GM12878 (cell line): ENCODE measurements around the gene NPTX1. TPM values are rescaled to one million over a fixed set of nuclear protein-coding genes. Genes with fewer than 3 reads are reported as not detected.
A peak's percentile ranks its signal among the peaks of the same experiment; 100 is the strongest.

Source experiments
- ATAC-seq: fragments of 200-7000 bp; cut with Tn5 transposase; 3 replicates; pipeline ENCODE4 v1.9.1; 2020; ENCODE audit warnings: mild to moderate bottlenecking, moderate library complexity
- BruUV-seq: library from RNA; stranded (reverse); fragments of 400-500 nt; replicated peaks from 2 replicates; lab custom pipeline; 2021; lab: Mats Ljungman, UMichigan
- CTCF ChIA-PET: fragments of 300-600 bp; sonication (Branson Sonifier 250); formaldehyde crosslinking; extraction: SDS; loops from one replicate; lab custom pipeline; 2021; ENCODE audit warnings: inconsistent platforms; lab: Yijun Ruan, JAX
- POLR2A ChIA-PET: fragments of 350-600 bp; formaldehyde crosslinking; extraction: SDS; loops from one replicate; lab custom pipeline; 2021; ENCODE audit warnings: inconsistent platforms; lab: Charles Lee
- RAD21 ChIA-PET: fragments of 300-600 bp; sonication (Branson Sonifier 250); formaldehyde crosslinking; loops from one replicate; lab custom pipeline; 2023; ENCODE audit warnings: antibody characterized with exemption; ENCODE audit not compliant: unreplicated experiment; lab: Charles Lee
- SMC1A ChIA-PET: fragments of 300-600 bp; sonication (Branson Sonifier 250); formaldehyde crosslinking; loops from one replicate; lab custom pipeline; 2023; ENCODE audit not compliant: unreplicated experiment, uncharacterized antibody; lab: Charles Lee
- DNase-seq: peaks from one replicate; pipeline ENCODE4 v3.0.0-alpha.2; 2011; ENCODE audit warnings: low read depth, low spot score
- FAIRE-seq: peaks from 3 replicates; lab custom pipeline; 2011; peaks lifted over from hg19 to GRCh38; lab: Jason Lieb, UNC
- H2AFZ ChIP-seq: 2 replicates; pipeline ENCODE4 v1.6.0; 2011; ENCODE audit warnings: low read depth, low read length, control low read depth; ENCODE audit not compliant: control insufficient read depth
- H3K27ac ChIP-seq: 2 replicates; pipeline ENCODE4 v1.5.1; 2011; ENCODE audit warnings: control low read depth; ENCODE audit not compliant: control insufficient read depth, insufficient read depth
- H3K27me3 ChIP-seq, 2 experiments: replicated peaks in 1 of 2; 2 replicates each; pipeline versions ENCODE4 v1.6.0 to v1.6.1; 2011; ENCODE audit warnings: low read length in 1 of 2; ENCODE audit not compliant: control insufficient read depth in 2 of 2, insufficient read depth in 2 of 2
- H3K36me3 ChIP-seq, 2 experiments: 2 replicates each; pipeline ENCODE4 v1.5.1; 2011; ENCODE audit warnings: low read length in 1 of 2; ENCODE audit not compliant: control insufficient read depth in 2 of 2, insufficient read depth in 2 of 2
- H3K4me1 ChIP-seq: 2 replicates; pipeline ENCODE4 v1.6.1; 2011; ENCODE audit warnings: mild to moderate bottlenecking, low read length, moderate library complexity, mixed read lengths; ENCODE audit not compliant: control insufficient read depth, insufficient read depth
- H3K4me2 ChIP-seq: 2 replicates; pipeline ENCODE4 v1.6.0; 2011; ENCODE audit warnings: control low read depth; ENCODE audit not compliant: control insufficient read depth, insufficient read depth
- H3K4me3 ChIP-seq: fragments of 200-600 bp; sonication (generic); 2 replicates; pipeline ENCODE4 v1.5.1; 2016
- H3K79me2 ChIP-seq: 2 replicates; pipeline ENCODE4 v1.6.0; 2011; ENCODE audit warnings: low read length; ENCODE audit not compliant: control insufficient read depth, insufficient read depth
- H3K9ac ChIP-seq: 2 replicates; pipeline ENCODE4 v1.8.0; 2011; ENCODE audit warnings: low read length, control low read depth, mixed read lengths; ENCODE audit not compliant: control insufficient read depth, insufficient read depth
- H3K9me3 ChIP-seq: replicated peaks from 3 replicates; pipeline ENCODE4 v1.5.1; 2011; ENCODE audit warnings: mild to moderate bottlenecking, low read length; ENCODE audit not compliant: control insufficient read depth, insufficient read depth
- H4K20me1 ChIP-seq: 2 replicates; pipeline ENCODE4 v1.6.0; 2011; ENCODE audit not compliant: control insufficient read depth, insufficient read depth
- ATF7 ChIP-seq: fragments of 450-650 bp; IDR thresholded peaks from 2 replicates; pipeline ENCODE4 v1.6.1; 2016; ENCODE audit warnings: low read depth, mild to moderate bottlenecking
- BHLHE40 ChIP-seq, 2 experiments: fragments of 450-650 bp in 1 of 2; IDR thresholded peaks; 2 replicates each; pipeline ENCODE4 v1.6.1; 2011 to 2017; ENCODE audit warnings: low read depth in 2 of 2, borderline replicate concordance in 1 of 2, improper control_type of control experiment in 1 of 2, low read length in 1 of 2, mild to moderate bottlenecking in 1 of 2
- CHD4 ChIP-seq: fragments of 200-600 bp; sonication (generic); IDR thresholded peaks from 2 replicates; pipeline ENCODE4 v1.6.1; 2016; ENCODE audit warnings: mild to moderate bottlenecking
- JUNB ChIP-seq: IDR thresholded peaks from 2 replicates; pipeline ENCODE4 v1.6.1; 2016; ENCODE audit warnings: antibody characterized with exemption, mild to moderate bottlenecking
- NR2C1 ChIP-seq: fragments of 450-650 bp; IDR thresholded peaks from 2 replicates; pipeline ENCODE4 v1.6.1; 2017; ENCODE audit warnings: antibody characterized with exemption, mild to moderate bottlenecking, moderate library complexity
- PML ChIP-seq: IDR thresholded peaks from 2 replicates; pipeline ENCODE4 v1.6.1; 2012; ENCODE audit warnings: low read length, inconsistent platforms
- POLR2AphosphoS2 ChIP-seq: IDR thresholded peaks from 2 replicates; pipeline ENCODE4 v1.6.1; 2011; ENCODE audit warnings: low read depth, mild to moderate bottlenecking, low read length, improper control_type of control experiment, moderate library complexity
- REST ChIP-seq: IDR thresholded peaks from 2 replicates; pipeline ENCODE4 v1.6.1; 2012; ENCODE audit warnings: mild to moderate bottlenecking, low read depth, low read length
- SKIL ChIP-seq: fragments of 450-650 bp; IDR thresholded peaks from 2 replicates; pipeline ENCODE4 v1.6.1; 2017; ENCODE audit warnings: mild to moderate bottlenecking, low read depth, inconsistent platforms; ENCODE audit not compliant: poor library complexity, severe bottlenecking
- SMAD1 ChIP-seq: fragments of 450-650 bp; IDR thresholded peaks from 2 replicates; pipeline ENCODE4 v1.6.1; 2018; ENCODE audit warnings: mild to moderate bottlenecking, low read depth; ENCODE audit not compliant: partially characterized antibody
- SUPT20H ChIP-seq: IDR thresholded peaks from 2 replicates; pipeline ENCODE4 v1.6.1; 2011; ENCODE audit warnings: low read depth, mild to moderate bottlenecking, low read length, moderate library complexity, borderline replicate concordance; ENCODE audit not compliant: control insufficient read depth
- YY1 ChIP-seq: IDR thresholded peaks from 2 replicates; pipeline ENCODE4 v1.6.1; 2011; ENCODE audit warnings: low read depth, mild to moderate bottlenecking, low read length
- ZNF384 ChIP-seq: IDR thresholded peaks from 2 replicates; pipeline ENCODE4 v1.6.1; 2012; ENCODE audit warnings: low read depth, mild to moderate bottlenecking, low read length, improper control_type of control experiment, borderline replicate concordance
- WGBS: methylation state at CpG from one replicate; pipeline ENCODE4 v1.1.6; 2016; ENCODE audit warnings: low lambda C conversion rate; ENCODE audit not compliant: insufficient replicate concordance, insufficient coverage; ENCODE audit errors: missing lambda C conversion rate; 5-methylcytosine and 5-hydroxymethylcytosine counted together
- in situ Hi-C: fragments of 300-500 bp; cut with MboI; formaldehyde crosslinking; loops from 9 replicates; pipeline ENCODE4 v1.14.3; 2018; ENCODE audit warnings: mixed read lengths
- intact Hi-C: fragments of 100-400 bp; cut with micrococcal nuclease; formaldehyde crosslinking; loops from one replicate; pipeline ENCODE4 v1.14.2; 2022; ENCODE audit not compliant: unreplicated experiment
- polyA plus RNA-seq, 11 experiments: library from polyadenylated mRNA; depleted of rRNA in 4 of 11; unstranded in 6 of 11; stranded (reverse) in 5 of 11; fragments of >200 nt; fragmentation: Nextera tagmentation in 4 of 11; fragmentation: Illumina TruSeq in 1 of 11; extraction: Ambion mirVana in 4 of 11; extraction: Trizol in 1 of 11; gene quantifications; 1 replicate in 1 of 11; 2 replicates in 10 of 11; pipeline versions ENCODE4 v1.2.1 to v1.2.3, GENCODE V29; 2011 to 2016; ENCODE audit warnings: inconsistent platforms in 2 of 11, missing spikeins in 2 of 11, low read depth in 1 of 11
- total RNA-seq, 4 experiments: library from RNA; depleted of rRNA in 3 of 4; stranded (reverse); fragments of >200 nt in 3 of 4; fragmentation: Illumina TruSeq in 1 of 4; extraction: Trizol in 1 of 4; gene quantifications; 2 replicates each; pipeline versions ENCODE4 v1.2.1 to v1.2.3, GENCODE V29; 2013 to 2021

Gene NPTX1
- total and polyA plus RNA-seq, 10 of the 15 experiments (the other 5 are each of a cell fraction or from before 2014, with no cell fraction given) = not detected

GRCh38 chr17:80468242-80468641, 8.2 kb downstream of the NPTX1 start:
- TF ChIP-seq CHD4 (no peak), REST (peak; percentile 65; the same call in 1 of the 2 replicates)
- no peak for DNase-seq
- CTCF ChIA-PET = no interaction called here
- H3K79me2 ChIP-seq = no peaks in the 10 kb centered on the region
- no peaks in the 10 kb centered on the region for H3K4me1 ChIP-seq
- no peaks in the 10 kb centered on the region for H4K20me1 ChIP-seq
- BruUV-seq = no TSS peak
- FAIRE-seq = no peak
- no peak overlapping the region for H2AFZ ChIP-seq
- no peak overlapping the region for H3K4me2 ChIP-seq
- RAD21 ChIA-PET = no interaction called here
- POLR2A ChIA-PET = no interaction called here
- H3K9ac ChIP-seq = no peak overlapping the region
- in situ Hi-C loops = no loop called here
- intact Hi-C loops = no loop called here
- WGBS = 21% methylated on average over 16 of the region's 16 CpGs
- H3K27ac ChIP-seq = no peak overlapping the region
- H3K36me3 ChIP-seq = no peaks in the 10 kb centered on the region
- ATAC-seq = no peak; the same call in 2 of the 3 replicates
- H3K9me3 ChIP-seq = no peaks in the 10 kb centered on the region
- no peak overlapping the region for H3K4me3 ChIP-seq
- peaks cover 10 to 13% of the 10 kb centered on the region in 2 experiments for H3K27me3 ChIP-seq
- SMC1A ChIA-PET = no interaction called here

GRCh38 chr17:80466188-80466705, 10.2 kb downstream of the NPTX1 start:
- ChIA-PET POLR2A (no interaction called here), SMC1A (no interaction called here), CTCF (no interaction called here), RAD21 (no interaction called here)
- Histone ChIP-seq H3K4me1 (no peaks in the 10 kb centered on the region), H3K27me3 (peaks cover 10 to 13% of the 10 kb centered on the region in 2 experiments), H3K9ac (no peak overlapping the region), H2AFZ (no peak overlapping the region), H3K79me2 (no peaks in the 10 kb centered on the region), H4K20me1 (no peaks in the 10 kb centered on the region), H3K27ac (no peak overlapping the region), H3K4me3 (no peak overlapping the region), H3K4me2 (no peak overlapping the region), H3K36me3 (no peaks in the 10 kb centered on the region), H3K9me3 (no peaks in the 10 kb centered on the region)
- in situ Hi-C loops (no loop called here), intact Hi-C loops (no loop called here)
- no peak for ATAC-seq
- BruUV-seq = no TSS peak
- no peak for DNase-seq
- FAIRE-seq = no peak
- WGBS = 26% methylated on average over 15 of the region's 15 CpGs
- TF ChIP-seq SKIL (no peak), BHLHE40 (IDR thresholded peaks at IDR 0.05; ENCODE audit: borderline replicate concordance in 1 of 2, low read depth in 2 of 2, low read length in 1 of 2) (no peak), SMAD1 (no peak), YY1 (no peak), POLR2AphosphoS2 (no peak), JUNB (no peak), NR2C1 (no peak), PML (no peak), ATF7 (no peak), ZNF384 (no peak), SUPT20H (no peak)
